ENCODE measurements around the gene KLHL40. TPM values are rescaled to one million over a fixed set of nuclear protein-coding genes. Genes with fewer than 3 reads are reported as not detected.

KLHL40 gene
- polyA plus RNA-seq, 1 donor (not counting 4 experiments of a cell fraction or from before 2014, with no cell fraction given): not detected

- Histone ChIP-seq H4K20me1 (ENCODE audit: control insufficient read depth, extremely low read depth, insufficient read depth, low read length) (peaks cover 4% of the 10 kb centered on the region), H3K27me3 (ENCODE audit: control insufficient read depth, extremely low read depth, insufficient read depth, low read length) (no peaks in the 10 kb centered on the region), H3K4me2 (ENCODE audit: control insufficient read depth, extremely low read depth, insufficient read depth, low read depth, low read length) (no peak overlapping the region), H3K79me2 (ENCODE audit: control insufficient read depth, insufficient read depth, low read length) (no peaks in the 10 kb centered on the region), H3K4me1 (ENCODE audit: control insufficient read depth, extremely low read depth, insufficient read depth, low read length) (no peaks in the 10 kb centered on the region), H2AFZ (ENCODE audit: control insufficient read depth, low read length) (no peak overlapping the region), H3K4me3 (ENCODE audit: control insufficient read depth in 2 of 3, extremely low read depth in 1 of 3, insufficient read depth in 2 of 3, low read depth in 1 of 3, low read length in 3 of 3) (no peak overlapping the region), H3K9ac (ENCODE audit: control insufficient read depth, extremely low read depth, insufficient read depth, low read length) (no peak overlapping the region), H3K27ac (ENCODE audit: control insufficient read depth, insufficient read depth, low read length) (no peak overlapping the region), H3K9me3 (ENCODE audit: control insufficient read depth, low read depth, low read length) (no peaks in the 10 kb centered on the region), H3K36me3 (ENCODE audit: control insufficient read depth in 2 of 2, extremely low read depth in 1 of 2, insufficient read depth in 2 of 2, low read length in 2 of 2) (no peaks in the 10 kb centered on the region), H3K9me1 (ENCODE audit: control insufficient read depth, extremely low read depth, insufficient read depth, low read length) (no peaks in the 10 kb centered on the region)
- no peak for TF ChIP-seq EZH2 (IDR thresholded peaks at IDR 0.05; ENCODE audit: low read length)
- TF ChIP-seq CTCF (optimal IDR thresholded peaks at IDR 0.05 in 1 of 3, IDR thresholded peaks at IDR 0.05 in 1 of 3, conservative IDR thresholded peaks at IDR 0.05 in 1 of 3; ENCODE audit: extremely low read depth in 1 of 3, insufficient read depth in 2 of 3, low read length in 3 of 3): no peak
- DNase-seq (ENCODE audit: low read depth, low spot score): no peak
- dilution Hi-C loops (cut with MboI; ENCODE audit: extremely low pct_ligation_motif_present, low sequenced_read_pairs): no loop called here
- FAIRE-seq: no peak
These were observed 23.3 kb downstream of the KLHL40 start for GRCh38 chr3:42708611-42709151.

DNA sequence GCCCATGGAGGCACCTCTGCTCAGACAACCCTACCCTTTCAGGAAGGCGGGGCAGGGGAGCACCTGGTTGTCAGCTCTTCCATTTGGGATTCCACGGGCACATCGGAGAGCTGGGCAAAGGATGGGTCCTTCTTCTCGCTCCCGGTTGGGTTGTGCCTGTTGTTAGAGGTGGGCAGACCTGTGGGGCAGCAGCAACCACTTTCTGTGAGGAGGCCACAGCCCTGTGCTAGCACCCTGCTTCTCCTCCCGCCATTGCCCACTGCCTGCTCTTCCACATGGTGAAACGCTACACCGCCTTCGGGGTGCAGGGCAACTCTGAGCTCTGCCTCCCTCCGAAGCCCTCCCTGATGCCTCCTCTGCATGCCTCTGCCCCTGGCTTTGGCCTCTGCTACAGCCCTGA, 24.3 kb downstream of the KLHL40 start:
- Histone ChIP-seq H3K4me1 (ENCODE audit: control insufficient read depth, extremely low read depth, insufficient read depth, low read length) (no peaks in the 10 kb centered on the region), H3K4me3 (ENCODE audit: control insufficient read depth in 2 of 3, extremely low read depth in 1 of 3, insufficient read depth in 2 of 3, low read depth in 1 of 3, low read length in 3 of 3) (no peak overlapping the region), H3K27ac (ENCODE audit: control insufficient read depth, insufficient read depth, low read length) (no peak overlapping the region), H3K27me3 (ENCODE audit: control insufficient read depth, extremely low read depth, insufficient read depth, low read length) (no peaks in the 10 kb centered on the region), H3K79me2 (ENCODE audit: control insufficient read depth, insufficient read depth, low read length) (no peaks in the 10 kb centered on the region), H3K9ac (ENCODE audit: control insufficient read depth, extremely low read depth, insufficient read depth, low read length) (no peak overlapping the region), H2AFZ (ENCODE audit: control insufficient read depth, low read length) (no peak overlapping the region), H3K4me2 (ENCODE audit: control insufficient read depth, extremely low read depth, insufficient read depth, low read depth, low read length) (no peak overlapping the region), H3K9me1 (ENCODE audit: control insufficient read depth, extremely low read depth, insufficient read depth, low read length) (no peaks in the 10 kb centered on the region), H3K9me3 (ENCODE audit: control insufficient read depth, low read depth, low read length) (no peaks in the 10 kb centered on the region), H3K36me3 (ENCODE audit: control insufficient read depth in 2 of 2, extremely low read depth in 1 of 2, insufficient read depth in 2 of 2, low read length in 2 of 2) (no peaks in the 10 kb centered on the region), H4K20me1 (ENCODE audit: control insufficient read depth, extremely low read depth, insufficient read depth, low read length) (peaks cover 4% of the 10 kb centered on the region)
- DNase-seq (ENCODE audit: low read depth, low spot score) (no peak), FAIRE-seq (no peak)
- TF ChIP-seq EZH2 (IDR thresholded peaks at IDR 0.05; ENCODE audit: low read length) (no peak), CTCF (optimal IDR thresholded peaks at IDR 0.05 in 1 of 3, IDR thresholded peaks at IDR 0.05 in 1 of 3, conservative IDR thresholded peaks at IDR 0.05 in 1 of 3; ENCODE audit: extremely low read depth in 1 of 3, insufficient read depth in 2 of 3, low read length in 3 of 3) (no peak)
- dilution Hi-C loops (cut with MboI; ENCODE audit: extremely low pct_ligation_motif_present, low sequenced_read_pairs): no loop called here
